RWPE2 (cell line): ENCODE measurements around the gene AUH.
A peak's percentile ranks its signal among the peaks of the same experiment; 100 is the strongest.
"Not testable (repeated sequence)": the region's sequence is repeated elsewhere in the genome, so short reads cannot be mapped to it uniquely, and the experiment has no call there.

Source experiments
- ATAC-seq: fragments of 200-7000 bp; cut with Tn5 transposase; 3 replicates; pipeline ENCODE4 v1.9.1; 2021; ENCODE audit warnings: low read depth
- DNase-seq: peaks from one replicate; pipeline ENCODE4 v3.0.0-alpha.2; 2020; ENCODE audit warnings: low spot score
- H3K27ac ChIP-seq: fragments of 450-650 bp; 2 replicates; pipeline ENCODE4 v1.5.1; 2017; ENCODE audit warnings: mild to moderate bottlenecking; ENCODE audit not compliant: poor library complexity, severe bottlenecking
- H3K27me3 ChIP-seq: fragments of 250-450 bp; sonication (Bioruptor Pico); 2 replicates; pipeline ENCODE4 v1.5.1; 2021; ENCODE audit warnings: mild to moderate bottlenecking, moderate library complexity; ENCODE audit not compliant: insufficient read depth, poor library complexity, severe bottlenecking
- H3K36me3 ChIP-seq: fragments of 250-450 bp; sonication (Bioruptor Pico); 2 replicates; pipeline ENCODE4 v1.5.1; 2020; ENCODE audit warnings: low read depth, mild to moderate bottlenecking, moderate library complexity
- H3K4me1 ChIP-seq: fragments of 250-450 bp; sonication (Bioruptor Pico); 2 replicates; pipeline ENCODE4 v1.5.1; 2021; ENCODE audit warnings: mild to moderate bottlenecking, moderate library complexity; ENCODE audit not compliant: insufficient read depth, poor library complexity, severe bottlenecking
- H3K4me3 ChIP-seq: fragments of 250-450 bp; sonication (Bioruptor Pico); 2 replicates; pipeline ENCODE4 v1.5.1; 2021; ENCODE audit warnings: mild to moderate bottlenecking, moderate library complexity; ENCODE audit not compliant: severe bottlenecking
- H3K9me3 ChIP-seq: fragments of 250-450 bp; sonication (Bioruptor Pico); 2 replicates; pipeline ENCODE4 v1.5.1; 2021; ENCODE audit warnings: mild to moderate bottlenecking, moderate library complexity; ENCODE audit not compliant: severe bottlenecking
- CTCF ChIP-seq: fragments of 450-650 bp; IDR thresholded peaks from one replicate; pipeline ENCODE4 v1.5.1; 2017; ENCODE audit warnings: mild to moderate bottlenecking, moderate library complexity; ENCODE audit not compliant: poor library complexity, severe bottlenecking

The AUH gene

GRCh38 chr9:91199739-91200497, 161.8 kb downstream of the AUH start:
- DNase-seq: no peak
- Histone ChIP-seq H3K27me3 (no peaks in the 10 kb centered on the region), H3K36me3 (no peaks in the 10 kb centered on the region), H3K27ac (no peak overlapping the region), H3K4me1 (peaks cover 23% of the 10 kb centered on the region), H3K4me3 (no peak overlapping the region), H3K9me3 (peaks cover 4% of the 10 kb centered on the region)
- no peak for TF ChIP-seq CTCF
- ATAC-seq: no peak

GRCh38 chr9:91198881-91199280, 162.8 kb downstream of the AUH start:
- not testable (repeated sequence) for ATAC-seq, H3K4me3 ChIP-seq, H3K27me3 ChIP-seq, H3K9me3 ChIP-seq, DNase-seq, H3K36me3 ChIP-seq
- H3K4me1 ChIP-seq: peaks cover 25% of the 10 kb centered on the region
- peak overlapping the region; percentile 74 for H3K27ac ChIP-seq

GRCh38 chr9:91198405-91198804, 163.3 kb downstream of the AUH start:
- ATAC-seq: no peak
- no peak for DNase-seq
- no peaks in the 10 kb centered on the region for H3K36me3 ChIP-seq
- no peak for TF ChIP-seq CTCF
- H3K27me3 ChIP-seq: no peaks in the 10 kb centered on the region
- peak overlapping the region; percentile 74 for H3K27ac ChIP-seq
- no peak overlapping the region for H3K4me3 ChIP-seq
- H3K4me1 ChIP-seq: peaks cover 26% of the 10 kb centered on the region
- peaks cover 4% of the 10 kb centered on the region for H3K9me3 ChIP-seq

- Histone ChIP-seq H3K4me3 (no peak overlapping the region), H3K9me3 (peaks cover 4% of the 10 kb centered on the region), H3K27me3 (no peaks in the 10 kb centered on the region), H3K4me1 (peaks cover 33% of the 10 kb centered on the region), H3K36me3 (no peaks in the 10 kb centered on the region), H3K27ac (peak overlapping the region; percentile 74)
- ATAC-seq (peak; percentile 79), DNase-seq (no peak)
- TF ChIP-seq CTCF: no peak
Observed at GRCh38 chr9:91197232-91198181, 164.2 kb downstream of the AUH start.

DNA sequence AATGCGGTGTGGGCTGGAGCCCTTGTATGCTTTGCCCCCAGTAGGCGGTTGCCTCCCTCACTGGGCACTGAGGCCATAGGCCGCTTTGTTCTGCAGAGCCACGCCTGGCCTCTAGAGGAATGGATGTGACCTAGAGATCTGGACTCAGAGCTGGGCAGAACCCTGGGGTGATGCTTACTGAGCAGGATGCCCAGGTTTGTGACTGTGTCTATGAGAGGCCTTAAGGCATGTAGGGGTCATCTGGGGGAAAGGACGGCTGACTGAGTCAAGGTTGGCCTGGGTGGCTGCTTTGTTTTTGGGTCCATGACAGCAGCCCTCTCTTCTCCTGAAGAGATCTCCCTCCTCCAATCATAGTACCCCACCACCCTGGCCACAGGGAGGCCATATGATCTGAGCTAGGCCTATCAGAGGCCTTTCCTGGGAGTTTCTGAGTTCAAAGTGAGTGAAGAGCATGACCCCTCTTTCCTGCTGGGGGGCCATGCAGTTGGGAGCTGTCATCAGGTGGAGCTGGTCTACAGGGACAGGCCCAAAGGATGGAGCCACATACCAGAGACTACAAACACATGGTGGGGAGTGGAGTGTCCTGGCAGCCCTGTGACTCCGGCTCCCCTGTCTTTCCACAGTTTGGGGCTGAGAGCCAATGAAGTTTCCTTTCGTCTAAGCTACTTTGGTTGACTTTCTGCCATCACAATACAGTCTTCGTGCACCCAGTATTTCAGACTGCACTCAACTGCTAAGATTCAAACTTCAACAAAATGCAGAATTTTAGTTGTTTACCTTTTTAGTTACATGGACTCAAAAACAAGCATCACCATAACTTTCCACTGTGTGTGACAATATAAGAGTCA, 165.4 kb downstream of the AUH start:
- Histone ChIP-seq H3K4me3 (no peak overlapping the region), H3K27ac (peak overlapping the region; percentile 74), H3K9me3 (peaks cover 4% of the 10 kb centered on the region), H3K4me1 (peaks cover 36% of the 10 kb centered on the region), H3K27me3 (no peaks in the 10 kb centered on the region), H3K36me3 (no peaks in the 10 kb centered on the region)
- DNase-seq (no peak), ATAC-seq (no peak)
- TF ChIP-seq CTCF: no peak
